ENCODE data around the gene PDE11A. TPM values are rescaled to one million over a fixed set of nuclear protein-coding genes. Genes with fewer than 3 reads are reported as not detected.

Gene PDE11A
- total RNA-seq, 1 experiment from 2014 or later: 1.4 TPM

DNA sequence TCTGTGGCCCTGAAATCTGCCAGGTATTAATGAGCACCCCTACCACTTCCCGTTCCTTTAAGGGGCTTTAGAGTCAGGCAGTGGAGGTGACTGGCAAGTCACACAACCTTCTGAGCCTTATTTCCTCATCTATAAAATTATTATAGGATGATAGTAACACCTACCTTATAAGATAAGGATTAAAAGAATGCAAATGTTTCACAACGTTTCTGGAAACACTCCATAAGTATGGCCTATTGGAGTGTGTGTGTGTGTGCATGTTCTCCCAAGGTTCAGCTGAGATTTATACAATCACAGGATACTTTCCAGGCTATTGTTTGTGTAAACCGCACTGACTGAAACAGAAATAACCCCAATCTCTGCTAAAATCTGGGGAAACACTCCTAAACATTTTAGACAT lies 176.0 kb downstream of the PDE11A start:
- intact Hi-C loops (cut with micrococcal nuclease; ENCODE audit: unreplicated experiment): no loop called here
- BruUV-seq (replicated peaks): no TSS peak
- Mint-ChIP-seq H3K4me1 (ENCODE audit: low read depth, unreplicated experiment) (peaks cover 18% of the 10 kb centered on the region), H3K4me3 (ENCODE audit: low read depth, unreplicated experiment) (no peak overlapping the region), H3K27ac (ENCODE audit: unreplicated experiment) (no peak overlapping the region), H3K27me3 (ENCODE audit: unreplicated experiment) (no peaks in the 10 kb centered on the region), H3K9me3 (ENCODE audit: low read depth, unreplicated experiment) (no peaks in the 10 kb centered on the region), H3K36me3 (ENCODE audit: insufficient read depth, unreplicated experiment) (no peaks in the 10 kb centered on the region)
- TF ChIP-seq, protein P1, sequence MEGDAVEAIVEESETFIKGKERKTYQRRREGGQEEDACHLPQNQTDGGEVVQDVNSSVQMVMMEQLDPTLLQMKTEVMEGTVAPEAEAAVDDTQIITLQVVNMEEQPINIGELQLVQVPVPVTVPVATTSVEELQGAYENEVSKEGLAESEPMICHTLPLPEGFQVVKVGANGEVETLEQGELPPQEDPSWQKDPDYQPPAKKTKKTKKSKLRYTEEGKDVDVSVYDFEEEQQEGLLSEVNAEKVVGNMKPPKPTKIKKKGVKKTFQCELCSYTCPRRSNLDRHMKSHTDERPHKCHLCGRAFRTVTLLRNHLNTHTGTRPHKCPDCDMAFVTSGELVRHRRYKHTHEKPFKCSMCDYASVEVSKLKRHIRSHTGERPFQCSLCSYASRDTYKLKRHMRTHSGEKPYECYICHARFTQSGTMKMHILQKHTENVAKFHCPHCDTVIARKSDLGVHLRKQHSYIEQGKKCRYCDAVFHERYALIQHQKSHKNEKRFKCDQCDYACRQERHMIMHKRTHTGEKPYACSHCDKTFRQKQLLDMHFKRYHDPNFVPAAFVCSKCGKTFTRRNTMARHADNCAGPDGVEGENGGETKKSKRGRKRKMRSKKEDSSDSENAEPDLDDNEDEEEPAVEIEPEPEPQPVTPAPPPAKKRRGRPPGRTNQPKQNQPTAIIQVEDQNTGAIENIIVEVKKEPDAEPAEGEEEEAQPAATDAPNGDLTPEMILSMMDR (IDR thresholded peaks at IDR 0.05; ENCODE audit: unreplicated experiment): no peak
- no peak for DNase-seq
- CTCF ChIA-PET: interaction anchor here (0.6 kb wide), 1 partner anchor 7 kb away, joined by 3 read pairs; no protein-coding TSS in a partner anchor

DNA sequence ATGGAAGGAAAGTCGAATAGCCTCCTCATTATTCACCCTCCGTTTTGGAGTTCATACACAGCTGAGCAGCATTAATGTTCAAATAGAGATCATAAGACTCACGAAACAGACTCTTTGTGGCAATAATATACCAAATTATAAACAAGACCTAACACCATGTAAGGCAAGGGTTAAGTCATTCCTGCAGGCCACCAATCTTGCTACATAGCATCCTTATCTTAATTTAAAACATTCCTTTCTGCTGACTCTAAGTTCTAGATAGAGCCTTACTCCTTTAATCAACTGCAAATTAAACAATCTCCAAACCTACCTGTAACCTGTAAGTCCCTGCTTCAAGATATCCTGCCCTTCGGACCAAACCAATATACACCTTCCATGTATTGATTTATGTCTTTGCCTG lies 178.0 kb downstream of the PDE11A start:
- Mint-ChIP-seq H3K9me3 (ENCODE audit: low read depth, unreplicated experiment) (no peaks in the 10 kb centered on the region), H3K27ac (ENCODE audit: unreplicated experiment) (no peak overlapping the region), H3K4me1 (ENCODE audit: low read depth, unreplicated experiment) (peaks cover 18% of the 10 kb centered on the region), H3K27me3 (ENCODE audit: unreplicated experiment) (no peaks in the 10 kb centered on the region), H3K36me3 (ENCODE audit: insufficient read depth, unreplicated experiment) (no peaks in the 10 kb centered on the region), H3K4me3 (ENCODE audit: low read depth, unreplicated experiment) (no peak overlapping the region)
- no TSS peak for BruUV-seq (replicated peaks)
- CTCF ChIA-PET: no interaction called here
- no peak for DNase-seq
- TF ChIP-seq, protein P1 (IDR thresholded peaks at IDR 0.05; ENCODE audit: unreplicated experiment): no peak
- intact Hi-C loops (cut with micrococcal nuclease; ENCODE audit: unreplicated experiment): no loop called here

DNA sequence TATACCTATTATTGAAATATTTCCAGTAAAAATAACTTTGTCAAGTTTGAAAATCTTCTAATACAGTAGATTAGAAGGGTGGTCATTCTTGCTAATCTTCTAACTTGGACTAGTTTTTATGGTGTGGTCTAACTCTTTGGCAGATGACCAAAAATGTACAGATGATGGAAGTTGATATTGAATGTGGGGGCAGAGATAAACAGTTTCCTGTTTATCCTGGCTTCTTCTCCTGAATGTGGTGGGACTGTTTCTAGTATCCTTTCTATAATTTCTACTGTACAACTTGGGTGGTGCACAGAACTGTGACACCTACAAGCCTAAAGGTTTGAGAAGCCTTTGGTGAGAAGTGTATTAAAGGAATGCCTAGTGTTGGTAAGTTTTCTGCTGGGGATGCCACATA lies 178.7 kb downstream of the PDE11A start:
- H3K4me1 Mint-ChIP-seq (ENCODE audit: low read depth, unreplicated experiment): peaks cover 18% of the 10 kb centered on the region
- BruUV-seq (replicated peaks): no TSS peak

DNA sequence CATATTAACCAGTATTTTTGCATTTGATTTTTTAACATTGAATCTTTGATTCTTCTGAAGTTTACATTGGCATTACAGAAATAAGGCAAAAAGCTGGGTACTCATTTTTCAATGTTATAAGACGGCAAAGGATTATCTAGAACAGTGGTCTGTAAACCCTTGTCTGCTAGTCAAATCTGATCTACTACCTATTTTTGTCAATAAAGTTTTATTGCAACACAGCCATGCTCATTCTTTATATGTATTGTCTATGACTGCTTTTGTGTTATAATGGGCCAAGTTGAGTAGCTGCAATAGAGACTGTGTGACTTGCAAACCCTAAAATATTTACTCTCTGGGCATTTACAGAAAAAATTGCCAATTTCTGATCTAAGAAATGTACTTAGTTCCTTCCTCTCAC lies 181.0 kb downstream of the PDE11A start:
- intact Hi-C loops (cut with micrococcal nuclease; ENCODE audit: unreplicated experiment): no loop called here
- Mint-ChIP-seq H3K4me1 (ENCODE audit: low read depth, unreplicated experiment) (peaks cover 18% of the 10 kb centered on the region), H3K27me3 (ENCODE audit: unreplicated experiment) (no peaks in the 10 kb centered on the region), H3K9me3 (ENCODE audit: low read depth, unreplicated experiment) (no peaks in the 10 kb centered on the region), H3K36me3 (ENCODE audit: insufficient read depth, unreplicated experiment) (no peaks in the 10 kb centered on the region), H3K27ac (ENCODE audit: unreplicated experiment) (no peak overlapping the region), H3K4me3 (ENCODE audit: low read depth, unreplicated experiment) (no peak overlapping the region)
- no peak for DNase-seq
- TF ChIP-seq, protein P1 (IDR thresholded peaks at IDR 0.05; ENCODE audit: unreplicated experiment): no peak
- BruUV-seq (replicated peaks): no TSS peak
- CTCF ChIA-PET: no interaction called here

More for the DNA sequence above, 178.7 kb downstream of the PDE11A start:
- Mint-ChIP-seq H3K9me3 (ENCODE audit: low read depth, unreplicated experiment) (no peaks in the 10 kb centered on the region), H3K4me3 (ENCODE audit: low read depth, unreplicated experiment) (no peak overlapping the region), H3K36me3 (ENCODE audit: insufficient read depth, unreplicated experiment) (no peaks in the 10 kb centered on the region), H3K27me3 (ENCODE audit: unreplicated experiment) (no peaks in the 10 kb centered on the region), H3K27ac (ENCODE audit: unreplicated experiment) (no peak overlapping the region)
- intact Hi-C loops (cut with micrococcal nuclease; ENCODE audit: unreplicated experiment): no loop called here
- CTCF ChIA-PET: no interaction called here
- no peak for DNase-seq
- TF ChIP-seq, protein P1 (IDR thresholded peaks at IDR 0.05; ENCODE audit: unreplicated experiment): no peak

Data from Calu3 (cell line).